GM12872 (cell line): ENCODE results near the gene ARRDC2.

Experiments used
- TF ChIP-seq, protein P1 (sequence below): IDR thresholded peaks from 3 replicates; pipeline ENCODE4 v1.5.1; 2011; ENCODE audit warnings: low read depth, mild to moderate bottlenecking, low read length, moderate library complexity; ENCODE audit not compliant: insufficient read depth

Gene ARRDC2

DNA sequence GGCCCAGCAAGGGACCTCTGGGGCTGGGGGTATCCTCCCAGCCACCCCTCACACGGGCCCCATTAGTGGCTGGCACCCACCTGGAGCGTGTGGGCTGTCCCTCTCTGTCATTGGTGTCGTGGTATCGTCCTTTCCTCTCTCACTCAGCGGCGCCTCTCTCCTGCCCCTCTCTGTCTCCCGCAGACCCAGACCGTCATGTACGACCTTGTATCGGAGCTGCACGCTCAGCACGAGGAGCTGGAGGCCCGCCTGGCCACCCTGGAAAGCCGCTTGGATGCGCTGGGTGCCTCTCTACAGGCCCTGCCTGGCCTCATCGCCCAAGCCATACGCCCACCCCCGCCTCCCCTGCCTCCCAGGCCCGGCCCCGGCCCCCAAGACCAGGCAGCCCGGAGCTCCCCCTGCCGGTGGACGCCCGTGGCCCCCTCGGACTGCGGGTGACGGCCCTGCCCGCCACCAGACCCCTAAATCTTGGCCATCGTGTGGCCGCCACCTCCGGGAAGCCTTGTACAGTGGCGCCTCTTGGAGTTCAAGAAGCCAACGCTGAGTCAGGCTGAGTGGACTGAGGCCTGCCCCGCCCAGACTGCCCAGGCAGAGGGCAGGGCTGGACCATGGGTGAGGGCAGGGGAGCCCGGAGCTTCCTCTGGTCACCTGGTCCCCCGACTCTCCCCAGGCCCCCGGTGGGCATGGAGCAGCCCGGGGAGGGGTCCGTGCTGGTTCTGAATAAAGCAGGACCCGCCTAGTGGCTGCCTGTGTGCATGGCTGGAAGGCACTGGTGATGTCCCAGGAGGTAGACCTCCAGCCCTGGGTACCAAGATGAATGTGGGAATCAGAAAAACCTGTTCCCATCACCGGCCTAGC lies 9.8 kb upstream of the ARRDC2 start:
- TF ChIP-seq, protein P1, sequence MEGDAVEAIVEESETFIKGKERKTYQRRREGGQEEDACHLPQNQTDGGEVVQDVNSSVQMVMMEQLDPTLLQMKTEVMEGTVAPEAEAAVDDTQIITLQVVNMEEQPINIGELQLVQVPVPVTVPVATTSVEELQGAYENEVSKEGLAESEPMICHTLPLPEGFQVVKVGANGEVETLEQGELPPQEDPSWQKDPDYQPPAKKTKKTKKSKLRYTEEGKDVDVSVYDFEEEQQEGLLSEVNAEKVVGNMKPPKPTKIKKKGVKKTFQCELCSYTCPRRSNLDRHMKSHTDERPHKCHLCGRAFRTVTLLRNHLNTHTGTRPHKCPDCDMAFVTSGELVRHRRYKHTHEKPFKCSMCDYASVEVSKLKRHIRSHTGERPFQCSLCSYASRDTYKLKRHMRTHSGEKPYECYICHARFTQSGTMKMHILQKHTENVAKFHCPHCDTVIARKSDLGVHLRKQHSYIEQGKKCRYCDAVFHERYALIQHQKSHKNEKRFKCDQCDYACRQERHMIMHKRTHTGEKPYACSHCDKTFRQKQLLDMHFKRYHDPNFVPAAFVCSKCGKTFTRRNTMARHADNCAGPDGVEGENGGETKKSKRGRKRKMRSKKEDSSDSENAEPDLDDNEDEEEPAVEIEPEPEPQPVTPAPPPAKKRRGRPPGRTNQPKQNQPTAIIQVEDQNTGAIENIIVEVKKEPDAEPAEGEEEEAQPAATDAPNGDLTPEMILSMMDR = peak; percentile 16; the same call in 1 of the 3 replicates

DNA sequence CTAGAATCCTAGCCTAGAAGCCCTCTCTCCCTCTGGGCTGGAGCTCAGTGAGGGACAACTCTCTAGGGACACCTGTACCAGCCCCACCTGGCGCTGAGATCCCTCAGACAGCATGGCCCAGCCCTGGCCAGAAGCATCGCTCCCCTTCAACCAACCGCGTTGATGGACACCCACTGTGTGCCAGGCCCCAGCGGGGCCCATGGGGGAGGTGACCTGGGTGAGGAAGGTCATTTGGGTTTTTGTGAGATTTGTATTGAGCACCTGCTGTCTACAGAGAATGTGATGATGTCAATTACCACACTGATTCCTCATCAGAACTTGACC lies 9.2 kb upstream of the ARRDC2 start:
- TF ChIP-seq, protein P1 = no peak

DNA sequence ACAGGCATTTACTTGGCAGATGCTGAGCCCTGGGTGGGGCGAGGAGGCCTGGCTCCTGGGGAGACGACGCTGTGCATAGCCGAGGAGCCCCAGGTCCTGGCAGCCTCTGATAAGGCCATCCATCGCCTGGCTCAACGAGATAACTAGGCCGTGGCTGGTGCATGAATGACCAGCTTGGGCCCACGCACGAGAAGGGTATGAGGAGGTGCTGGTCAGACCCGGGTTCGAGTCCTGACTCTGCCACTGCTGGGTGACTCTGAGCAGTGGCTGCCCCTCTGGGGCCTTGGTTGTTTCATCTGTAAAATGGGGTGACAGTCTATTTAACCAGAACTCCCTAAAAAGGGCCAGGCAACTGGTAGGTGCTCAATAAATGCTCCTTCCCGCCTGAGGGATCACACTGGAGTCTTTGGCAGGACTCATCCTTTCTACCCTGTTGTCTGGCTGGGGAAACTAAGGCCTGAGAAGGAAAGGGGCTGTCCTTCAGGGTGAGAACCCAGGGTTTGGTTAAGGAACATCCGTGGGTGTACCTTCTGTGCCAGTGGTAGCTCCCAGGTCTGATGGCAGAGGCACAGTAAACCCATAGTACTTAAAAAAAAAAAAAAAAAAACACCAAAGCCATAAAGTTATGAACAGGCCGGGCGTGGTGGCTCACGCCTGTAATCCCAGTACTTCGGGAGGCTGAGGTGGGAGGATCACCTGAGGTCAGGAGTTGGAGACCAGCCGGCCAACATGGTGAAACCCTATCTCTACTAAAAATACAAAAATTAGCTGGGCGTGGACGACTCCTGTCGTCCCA lies 8.1 kb upstream of the ARRDC2 start:
- TF ChIP-seq, protein P1 = no peak

DNA sequence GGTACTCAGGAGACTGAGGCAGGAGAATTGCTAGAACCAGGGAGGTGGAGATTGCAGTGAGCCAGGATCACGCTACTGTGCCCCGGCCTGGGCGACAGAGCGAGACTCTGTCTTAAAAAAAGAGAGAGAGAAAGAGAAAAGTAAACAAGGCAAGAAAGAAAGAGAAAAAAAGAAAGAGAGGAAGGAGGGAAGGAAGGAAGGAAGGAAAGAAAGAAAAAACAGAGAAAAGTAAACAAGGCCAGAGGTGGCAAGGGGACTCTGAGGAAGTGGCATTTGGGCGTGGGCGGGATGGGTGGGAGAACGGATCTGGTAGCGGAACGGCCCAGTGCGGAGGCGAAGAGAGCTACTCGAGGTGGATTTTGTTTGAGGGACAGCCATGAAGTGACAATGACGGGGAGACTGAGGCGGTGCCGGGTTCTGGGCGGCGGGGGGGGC lies 7.5 kb upstream of the ARRDC2 start:
- TF ChIP-seq, protein P1 = no peak

DNA sequence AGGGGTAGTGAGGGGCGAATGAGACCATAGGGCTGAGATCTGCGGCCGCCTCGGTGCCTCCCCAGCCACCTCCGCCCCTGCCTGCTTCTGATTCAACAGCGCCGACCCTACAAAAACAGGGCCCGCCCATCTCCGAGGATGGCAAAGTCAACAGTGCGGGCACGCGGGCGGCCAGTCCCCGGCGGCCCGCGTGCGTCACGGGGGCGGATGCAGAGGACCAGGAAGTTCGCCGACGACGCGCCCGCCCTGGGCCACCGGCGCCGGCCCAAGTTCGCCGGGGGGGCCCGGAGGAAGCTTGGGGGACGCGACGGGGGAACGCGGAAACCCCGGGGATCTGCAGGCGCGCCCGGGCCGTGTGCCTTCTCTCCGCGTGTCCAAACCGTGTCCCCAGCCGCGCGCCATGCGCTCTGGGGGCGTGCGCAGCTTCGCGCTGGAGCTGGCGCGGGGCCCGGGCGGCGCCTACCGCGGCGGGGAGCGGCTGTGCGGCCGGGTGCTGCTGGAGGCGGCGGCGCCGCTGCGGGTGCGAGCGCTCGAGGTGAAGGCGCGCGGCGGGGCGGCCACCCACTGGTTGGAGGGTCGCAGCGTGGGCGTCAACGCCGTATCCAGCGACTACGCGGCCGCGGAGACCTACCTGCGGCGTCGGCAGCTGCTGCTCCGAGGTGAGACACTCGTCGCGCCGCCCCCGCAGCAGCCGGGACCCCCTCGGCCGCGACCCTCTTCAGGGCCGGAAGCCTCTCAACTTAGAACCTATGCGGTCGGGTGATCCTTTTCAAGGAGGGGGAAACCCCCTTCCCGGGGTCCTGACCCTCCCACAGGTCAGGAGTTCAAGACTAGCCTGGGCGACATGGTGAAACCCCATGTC lies 6.8 kb upstream of the ARRDC2 start:
- TF ChIP-seq, protein P1 = no peak

DNA sequence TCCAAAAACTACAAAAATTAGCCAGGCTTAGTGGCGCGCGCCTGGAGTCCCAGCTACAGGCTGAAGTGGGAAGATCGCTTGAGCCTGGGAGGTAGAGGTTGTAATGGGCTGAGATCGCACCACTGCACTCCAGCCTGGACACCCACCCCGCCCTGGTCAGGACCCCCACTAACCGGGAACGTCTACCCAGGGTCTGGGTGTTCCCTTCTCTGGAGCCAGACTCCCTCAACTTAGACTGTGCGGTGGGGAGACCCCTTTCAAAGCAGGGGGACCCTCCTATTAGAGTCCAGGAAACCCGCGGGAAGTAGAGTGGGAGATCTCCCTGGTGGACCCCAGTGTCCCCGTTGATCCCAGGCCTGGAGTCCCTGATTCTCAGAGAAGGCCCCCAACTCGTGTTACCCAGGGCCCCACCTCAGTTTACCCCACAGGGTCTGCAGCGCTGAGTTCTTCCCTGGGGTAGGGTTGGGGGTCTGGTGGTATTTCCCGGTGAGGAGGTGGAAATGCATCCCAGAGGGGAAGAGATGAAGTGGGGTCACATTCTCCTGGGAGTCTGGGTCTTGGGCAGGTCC lies 6.1 kb upstream of the ARRDC2 start:
- TF ChIP-seq, protein P1 = no peak
